Trophoblast cell (in vitro differentiated cells and primary cell): ENCODE data around the gene CST3.
A peak's percentile ranks its signal among the peaks of the same experiment; 100 is the strongest.

Experiments
- DNase-seq, 2 donors: peaks; one replicate each; pipeline ENCODE4 v3.0.0-alpha.2; 2016
- H2AFZ ChIP-seq: 2 replicates; pipeline ENCODE4 v1.6.1; 2013; ENCODE audit warnings: low read length, moderate library complexity, mild to moderate bottlenecking; ENCODE audit not compliant: insufficient read depth, poor library complexity
- H2AK5ac ChIP-seq: 2 replicates; pipeline ENCODE4 v1.6.1; 2013; ENCODE audit warnings: mild to moderate bottlenecking, low read length
- H2BK120ac ChIP-seq: 2 replicates; pipeline ENCODE4 v1.6.1; 2013; ENCODE audit warnings: low read length, mild to moderate bottlenecking, moderate library complexity; ENCODE audit not compliant: insufficient read depth, poor library complexity
- H2BK12ac ChIP-seq: 2 replicates; pipeline ENCODE4 v1.6.1; 2013; ENCODE audit warnings: mild to moderate bottlenecking, low read length, moderate library complexity
- H2BK5ac ChIP-seq: 2 replicates; pipeline ENCODE4 v1.6.1; 2013; ENCODE audit warnings: low read length, low read depth, moderate library complexity, mild to moderate bottlenecking; ENCODE audit not compliant: poor library complexity
- H3K14ac ChIP-seq: 2 replicates; pipeline ENCODE4 v1.6.1; 2013; ENCODE audit warnings: mild to moderate bottlenecking, low read length
- H3K18ac ChIP-seq: 2 replicates; pipeline ENCODE4 v1.6.1; 2013; ENCODE audit warnings: mild to moderate bottlenecking, low read length
- H3K23ac ChIP-seq: 2 replicates; pipeline ENCODE4 v1.6.1; 2013; ENCODE audit warnings: low read length
- H3K27ac ChIP-seq: 2 replicates; pipeline ENCODE4 v1.5.1; 2013; ENCODE audit warnings: low read depth, mild to moderate bottlenecking, inconsistent platforms, low read length, moderate library complexity
- H3K27me3 ChIP-seq: 2 replicates; pipeline ENCODE4 v1.6.1; 2013; ENCODE audit warnings: inconsistent platforms, mild to moderate bottlenecking, low read length, moderate library complexity; ENCODE audit not compliant: insufficient read depth
- H3K36me3 ChIP-seq, 2 experiments: 1 replicate in 1 of 2; 2 replicates in 1 of 2; pipeline ENCODE4 v1.6.1; 2013; ENCODE audit warnings: low read length in 2 of 2, mild to moderate bottlenecking in 2 of 2, moderate library complexity in 1 of 2; ENCODE audit not compliant: insufficient read depth in 2 of 2, control insufficient read depth in 1 of 2
- H3K4ac ChIP-seq: 2 replicates; pipeline ENCODE4 v1.6.1; 2013; ENCODE audit warnings: low read depth, mild to moderate bottlenecking, low read length, moderate library complexity
- H3K4me1 ChIP-seq, 2 experiments: 1 replicate in 1 of 2; 2 replicates in 1 of 2; pipeline ENCODE4 v1.6.1; 2013; ENCODE audit warnings: low read length in 2 of 2, mild to moderate bottlenecking in 2 of 2, moderate library complexity in 1 of 2; ENCODE audit not compliant: insufficient read depth in 2 of 2, control insufficient read depth in 1 of 2
- H3K4me2 ChIP-seq: 2 replicates; pipeline ENCODE4 v1.6.1; 2013; ENCODE audit warnings: inconsistent platforms, mild to moderate bottlenecking, low read length, moderate library complexity
- H3K4me3 ChIP-seq: 2 replicates; pipeline ENCODE4 v1.5.1; 2013; ENCODE audit warnings: mild to moderate bottlenecking, low read depth, low read length, inconsistent platforms
- H3K79me1 ChIP-seq: one replicate; pipeline ENCODE4 v1.6.1; 2013; ENCODE audit warnings: low read length
- H3K79me2 ChIP-seq: 2 replicates; pipeline ENCODE4 v1.6.1; 2013; ENCODE audit warnings: low read length, mild to moderate bottlenecking; ENCODE audit not compliant: control insufficient read depth, insufficient read depth, poor library complexity
- H3K9ac ChIP-seq: 2 replicates; pipeline ENCODE4 v1.6.1; 2013; ENCODE audit warnings: mild to moderate bottlenecking, low read length
- H3K9me3 ChIP-seq: 2 replicates; pipeline ENCODE4 v1.6.1; 2013; ENCODE audit warnings: low read depth, mild to moderate bottlenecking, control low read depth, inconsistent platforms, low read length; ENCODE audit not compliant: insufficient read depth
- H4K12ac ChIP-seq: 2 replicates; pipeline ENCODE4 v1.6.1; 2013; ENCODE audit warnings: low read depth, mild to moderate bottlenecking, low read length, moderate library complexity
- H4K8ac ChIP-seq: 2 replicates; pipeline ENCODE4 v1.6.1; 2013; ENCODE audit warnings: low read depth, mild to moderate bottlenecking, low read length, moderate library complexity
- H4K91ac ChIP-seq: one replicate; pipeline ENCODE4 v1.6.1; 2013; ENCODE audit warnings: low read depth, mild to moderate bottlenecking, low read length, moderate library complexity
- WGBS: extraction: QIAGEN DNeasy Blood & Tissue Kit; methylation state at CpG from one replicate; pipeline ENCODE4 v1.1.7; 2013; ENCODE audit warnings: missing lambda C conversion rate; ENCODE audit not compliant: insufficient read length, insufficient coverage; ENCODE audit errors: extremely low coverage; 5-methylcytosine and 5-hydroxymethylcytosine counted together

The CST3 gene

GRCh38 chr20:23588434-23589403, 49.0 kb downstream of the CST3 start:
- no peak overlapping the region for H2BK120ac ChIP-seq
- H3K4me3 ChIP-seq, result no peak overlapping the region
- H3K18ac ChIP-seq, result no peak overlapping the region
- H3K4ac ChIP-seq, result no peak overlapping the region
- no peak overlapping the region for H2AFZ ChIP-seq
- H3K36me3 ChIP-seq, result no peaks in the 10 kb centered on the region
- H4K91ac ChIP-seq, result no peak overlapping the region
- no peak overlapping the region for H2BK5ac ChIP-seq
- no peak for DNase-seq
- no peaks in the 10 kb centered on the region for H3K9me3 ChIP-seq
- H4K12ac ChIP-seq, result no peak overlapping the region
- H4K8ac ChIP-seq, result no peak overlapping the region
- H3K9ac ChIP-seq, result no peak overlapping the region
- H3K27me3 ChIP-seq, result no peaks in the 10 kb centered on the region
- no peak overlapping the region for H2BK12ac ChIP-seq
- H3K14ac ChIP-seq, result no peak overlapping the region
- H3K79me2 ChIP-seq, result no peaks in the 10 kb centered on the region
- no peak overlapping the region for H2AK5ac ChIP-seq
- H3K27ac ChIP-seq, result no peak overlapping the region
- H3K23ac ChIP-seq, result no peak overlapping the region
- H3K79me1 ChIP-seq, result no peaks in the 10 kb centered on the region
- WGBS, result no CpG with 5 or more reads among the region's 10 CpGs
- H3K4me2 ChIP-seq, result no peak overlapping the region
- H3K4me1 ChIP-seq, result no peaks in the 10 kb centered on the region

- Histone ChIP-seq H3K9me3 (no peaks in the 10 kb centered on the region), H3K36me3 (no peaks in the 10 kb centered on the region), H4K8ac (no peak overlapping the region), H3K4me2 (no peak overlapping the region), H3K79me2 (no peaks in the 10 kb centered on the region), H3K4me1 (no peaks in the 10 kb centered on the region), H2AFZ (no peak overlapping the region), H4K12ac (no peak overlapping the region), H3K4ac (no peak overlapping the region), H3K27ac (no peak overlapping the region), H3K18ac (no peak overlapping the region), H2AK5ac (no peak overlapping the region), H2BK12ac (no peak overlapping the region), H3K9ac (no peak overlapping the region), H4K91ac (no peak overlapping the region), H3K4me3 (no peak overlapping the region), H3K79me1 (no peaks in the 10 kb centered on the region), H2BK5ac (no peak overlapping the region), H3K23ac (no peak overlapping the region), H2BK120ac (no peak overlapping the region), H3K14ac (no peak overlapping the region), H3K27me3 (no peaks in the 10 kb centered on the region)
- DNase-seq, result no peak
- WGBS, result no CpG with 5 or more reads among the region's 7 CpGs
These were observed 50.1 kb downstream of the CST3 start for GRCh38 chr20:23587631-23588030.

- H4K12ac ChIP-seq, result no peak overlapping the region
- no peaks in the 10 kb centered on the region for H3K79me2 ChIP-seq
- no peak overlapping the region for H3K27ac ChIP-seq
- no peak overlapping the region for H4K91ac ChIP-seq
- no peak overlapping the region for H3K23ac ChIP-seq
- no peak overlapping the region for H4K8ac ChIP-seq
- H3K4me1 ChIP-seq, result no peaks in the 10 kb centered on the region
- H3K9me3 ChIP-seq, result no peaks in the 10 kb centered on the region
- H3K4me2 ChIP-seq, result no peak overlapping the region
- H2BK120ac ChIP-seq, result no peak overlapping the region
- H3K4ac ChIP-seq, result no peak overlapping the region
- H2AFZ ChIP-seq, result no peak overlapping the region
- no peaks in the 10 kb centered on the region for H3K79me1 ChIP-seq
- H3K9ac ChIP-seq, result no peak overlapping the region
- no peak overlapping the region for H3K18ac ChIP-seq
- WGBS, result no CpG with 5 or more reads among the region's 13 CpGs
- no peak overlapping the region for H2BK5ac ChIP-seq
- H2BK12ac ChIP-seq, result no peak overlapping the region
- no peaks in the 10 kb centered on the region for H3K36me3 ChIP-seq
- no peaks in the 10 kb centered on the region for H3K27me3 ChIP-seq
- peak in 1 of 2 donors; percentile 8 for DNase-seq
- no peak overlapping the region for H2AK5ac ChIP-seq
- no peak overlapping the region for H3K4me3 ChIP-seq
- H3K14ac ChIP-seq, result no peak overlapping the region
These were observed 50.8 kb downstream of the CST3 start for GRCh38 chr20:23586735-23587525.

GRCh38 chr20:23585808-23586734, 51.7 kb downstream of the CST3 start:
- Histone ChIP-seq H3K79me2 (no peaks in the 10 kb centered on the region), H4K12ac (no peak overlapping the region), H4K8ac (no peak overlapping the region), H2AFZ (no peak overlapping the region), H3K27ac (no peak overlapping the region), H2BK12ac (no peak overlapping the region), H3K23ac (no peak overlapping the region), H3K27me3 (no peaks in the 10 kb centered on the region), H2AK5ac (no peak overlapping the region), H3K9me3 (no peaks in the 10 kb centered on the region), H2BK120ac (no peak overlapping the region), H4K91ac (no peak overlapping the region), H3K4ac (no peak overlapping the region), H3K36me3 (no peaks in the 10 kb centered on the region), H3K14ac (no peak overlapping the region), H3K4me1 (no peaks in the 10 kb centered on the region), H3K4me2 (no peak overlapping the region), H3K18ac (no peak overlapping the region), H3K4me3 (no peak overlapping the region), H2BK5ac (no peak overlapping the region), H3K9ac (no peak overlapping the region), H3K79me1 (no peaks in the 10 kb centered on the region)
- DNase-seq, result no peak
- WGBS, result no CpG with 5 or more reads among the region's 5 CpGs
